HUES48 (cell line): ENCODE results near the gene PGGHG.
A peak's percentile ranks its signal among the peaks of the same experiment; 100 is the strongest.
"Not testable (repeated sequence)": the region's sequence is repeated elsewhere in the genome, so short reads cannot be mapped to it uniquely, and the experiment has no call there.

Experiments
- H3K27ac ChIP-seq: one replicate; pipeline ENCODE4 v1.7.0; 2013; ENCODE audit warnings: low read depth, low read length, inconsistent platforms
- H3K27me3 ChIP-seq: 2 replicates; pipeline ENCODE4 v1.6.1; 2013; ENCODE audit warnings: mild to moderate bottlenecking, low read length; ENCODE audit not compliant: control insufficient read depth, insufficient read depth
- H3K36me3 ChIP-seq: 2 replicates; pipeline ENCODE4 v1.6.1; 2013; ENCODE audit warnings: low read length; ENCODE audit not compliant: control insufficient read depth, insufficient read depth
- H3K4me1 ChIP-seq: 2 replicates; pipeline ENCODE4 v1.6.1; 2013; ENCODE audit warnings: mild to moderate bottlenecking, low read length; ENCODE audit not compliant: control insufficient read depth, insufficient read depth
- H3K4me3 ChIP-seq: 2 replicates; pipeline ENCODE4 v1.5.1; 2013; ENCODE audit warnings: mild to moderate bottlenecking, low read depth, low read length
- H3K9ac ChIP-seq: 2 replicates; pipeline ENCODE4 v1.6.1; 2013; ENCODE audit warnings: mild to moderate bottlenecking, low read depth, low read length, moderate library complexity
- H3K9me3 ChIP-seq: 2 replicates; pipeline ENCODE4 v1.6.1; 2013; ENCODE audit warnings: low read length; ENCODE audit not compliant: control insufficient read depth, insufficient read depth

Gene PGGHG

GRCh38 chr11:305844-306211, 16.9 kb downstream of the PGGHG start:
- Histone ChIP-seq H3K36me3 (no peaks in the 10 kb centered on the region), H3K9ac (peak overlapping the region; percentile 57), H3K9me3 (no peaks in the 10 kb centered on the region), H3K27me3 (no peaks in the 10 kb centered on the region), H3K4me1 (peaks cover 41% of the 10 kb centered on the region), H3K4me3 (0 out of 2 replicates have a peak overlapping the region, but pooled peaks have one; percentile 7), H3K27ac (peak overlapping the region; percentile 91)

- Histone ChIP-seq H3K9me3 (no peaks in the 10 kb centered on the region), H3K9ac (no peak overlapping the region), H3K4me3 (no peak overlapping the region), H3K27me3 (no peaks in the 10 kb centered on the region; the same call in 1 of the 2 replicates), H3K4me1 (peaks cover 42% of the 10 kb centered on the region), H3K36me3 (no peaks in the 10 kb centered on the region), H3K27ac (no peak overlapping the region)
Observed at GRCh38 chr11:306645-307371, 17.9 kb downstream of the PGGHG start.

GRCh38 chr11:307766-308708, 19.1 kb downstream of the PGGHG start, which contains the start of gene IFITM2:
TSS of gene IFITM2 (plus strand) at chr11:307816. CDS start at chr11:308193, 377 bp downstream.
- H3K27me3 ChIP-seq, H3K9ac ChIP-seq, H3K9me3 ChIP-seq, H3K36me3 ChIP-seq: not testable (repeated sequence)
- Histone ChIP-seq H3K27ac (peak within 1 kb of the TSS; percentile 58), H3K4me1 (peaks cover 54% of the 10 kb centered on the region), H3K4me3 (peak within 1 kb of the TSS; percentile 66)

DNA sequence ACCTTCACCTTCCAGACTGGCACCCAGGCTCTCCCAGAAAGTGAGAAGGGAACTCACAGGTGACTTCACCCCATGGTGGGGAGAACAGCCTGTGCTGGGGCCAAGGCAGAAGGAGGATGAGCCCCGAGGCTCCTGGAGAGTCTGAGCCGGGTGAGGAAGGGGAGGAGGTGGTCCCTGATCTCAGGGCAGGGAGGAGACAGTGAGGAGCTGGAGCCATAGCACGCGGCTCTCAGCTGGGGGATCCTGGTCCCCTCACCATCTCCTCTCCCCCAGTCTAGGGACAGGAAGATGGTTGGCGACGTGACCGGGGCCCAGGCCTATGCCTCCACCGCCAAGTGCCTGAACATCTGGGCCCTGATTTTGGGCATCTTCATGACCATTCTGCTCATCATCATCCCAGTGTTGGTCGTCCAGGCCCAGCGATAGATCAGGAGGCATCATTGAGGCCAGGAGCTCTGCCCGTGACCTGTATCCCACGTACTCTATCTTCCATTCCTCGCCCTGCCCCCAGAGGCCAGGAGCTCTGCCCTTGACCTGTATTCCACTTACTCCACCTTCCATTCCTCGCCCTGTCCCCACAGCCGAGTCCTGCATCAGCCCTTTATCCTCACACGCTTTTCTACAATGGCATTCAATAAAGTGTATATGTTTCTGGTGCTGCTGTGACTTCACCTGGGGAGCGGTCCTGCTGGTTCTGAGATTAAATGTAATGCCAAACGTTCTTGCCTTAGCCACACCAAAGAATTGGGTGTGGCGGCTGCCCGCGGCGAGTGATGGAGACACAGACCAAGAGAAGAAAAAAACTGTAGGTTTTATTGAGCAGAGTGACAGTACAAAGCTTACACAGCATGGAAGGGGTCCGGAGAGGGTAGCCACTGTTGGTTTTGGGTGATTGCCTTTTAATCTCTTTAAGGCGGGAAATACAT, 20.1 kb downstream of the PGGHG start:
- not testable (repeated sequence) for H3K9me3 ChIP-seq, H3K27ac ChIP-seq, H3K9ac ChIP-seq, H3K36me3 ChIP-seq, H3K27me3 ChIP-seq
- Histone ChIP-seq H3K4me3 (peak overlapping the region; percentile 39), H3K4me1 (peaks cover 62% of the 10 kb centered on the region)

DNA sequence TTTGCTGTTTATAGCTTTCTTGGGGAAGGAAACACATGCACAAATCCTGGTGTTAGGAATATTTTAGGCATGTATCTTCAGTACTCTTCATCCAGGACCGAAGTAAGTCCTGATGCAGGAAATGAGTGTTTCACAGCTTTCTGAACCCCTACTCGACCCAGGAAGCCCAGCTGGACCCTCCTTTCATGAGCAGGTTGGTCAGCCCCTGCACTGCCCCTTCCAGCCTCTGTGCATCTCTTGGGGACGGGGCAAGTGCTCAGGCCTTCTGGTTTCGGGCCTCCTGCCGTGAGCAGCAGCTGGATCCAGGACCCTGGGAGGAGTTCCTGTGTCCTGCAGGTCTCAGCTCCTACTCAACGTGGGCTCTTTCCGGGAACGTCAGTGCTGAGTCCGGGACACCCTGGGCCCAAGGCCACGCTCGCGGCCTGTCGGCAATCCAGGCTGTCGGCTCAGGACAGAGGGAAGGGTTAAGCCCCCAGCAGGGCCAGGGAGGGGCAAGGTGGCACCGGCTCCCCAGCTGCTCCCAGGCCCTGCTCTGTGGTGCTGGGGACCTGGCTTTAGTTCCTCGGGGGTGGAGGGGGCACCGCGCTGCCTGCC, 21.1 kb downstream of the PGGHG start:
- Histone ChIP-seq H3K4me1 (peaks cover 60% of the 10 kb centered on the region), H3K4me3 (peak overlapping the region; percentile 43), H3K27ac (peak overlapping the region; percentile 1)
- H3K9me3 ChIP-seq, H3K27me3 ChIP-seq, H3K36me3 ChIP-seq, H3K9ac ChIP-seq: not testable (repeated sequence)

GRCh38 chr11:311013-311748, 22.3 kb downstream of the PGGHG start:
- H3K9me3 ChIP-seq, H3K9ac ChIP-seq, H3K27ac ChIP-seq, H3K27me3 ChIP-seq, H3K4me3 ChIP-seq, H3K36me3 ChIP-seq: not testable (repeated sequence)
- peaks cover 54% of the 10 kb centered on the region for H3K4me1 ChIP-seq

DNA sequence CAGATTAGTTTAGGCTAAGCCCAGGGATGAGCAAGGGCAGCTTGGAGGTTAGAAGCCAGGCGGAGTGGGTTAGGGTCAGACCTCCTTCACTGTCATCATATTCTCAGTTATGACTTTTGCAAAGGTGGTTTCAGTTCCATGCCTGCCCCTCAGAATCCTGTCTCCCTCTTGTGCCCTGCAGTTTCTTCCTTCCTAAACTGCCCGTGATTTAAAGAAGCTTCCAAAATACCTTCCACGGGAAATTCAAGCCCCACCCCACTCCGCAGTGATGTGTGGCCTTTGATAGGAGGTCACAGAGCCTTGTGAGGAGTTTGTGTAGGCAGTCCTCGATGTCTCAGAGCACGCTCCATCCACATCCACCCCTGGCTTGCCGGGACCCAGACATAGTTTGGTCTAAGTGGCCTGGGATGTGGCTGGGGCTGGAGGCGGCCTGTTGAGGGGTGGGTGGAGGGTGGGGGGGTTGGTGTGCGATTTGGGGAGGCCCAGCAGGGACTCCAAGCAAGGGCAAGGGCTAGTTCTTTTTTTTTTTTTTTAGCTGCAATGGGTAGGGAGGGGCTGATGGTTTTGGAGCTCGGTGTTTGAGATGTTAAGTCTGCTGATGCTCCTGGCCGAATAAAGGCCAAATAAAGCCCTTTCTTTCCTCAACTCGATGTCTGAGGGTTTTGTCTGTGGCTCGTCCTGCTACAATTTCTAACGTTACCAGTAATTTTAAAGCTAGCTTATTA, 23.3 kb downstream of the PGGHG start:
- H3K9me3 ChIP-seq, result no peaks in the 10 kb centered on the region
- H3K36me3 ChIP-seq, result peaks cover 3% of the 10 kb centered on the region; the same call in 1 of the 2 replicates
- H3K9ac ChIP-seq, result no peak overlapping the region
- H3K27me3 ChIP-seq, result no peaks in the 10 kb centered on the region; the same call in 1 of the 2 replicates
- H3K27ac ChIP-seq, result peak overlapping the region; percentile 35
- H3K4me1 ChIP-seq, result peaks cover 55% of the 10 kb centered on the region
- 0 out of 2 replicates have a peak overlapping the region, but pooled peaks have one; percentile 26 for H3K4me3 ChIP-seq

DNA sequence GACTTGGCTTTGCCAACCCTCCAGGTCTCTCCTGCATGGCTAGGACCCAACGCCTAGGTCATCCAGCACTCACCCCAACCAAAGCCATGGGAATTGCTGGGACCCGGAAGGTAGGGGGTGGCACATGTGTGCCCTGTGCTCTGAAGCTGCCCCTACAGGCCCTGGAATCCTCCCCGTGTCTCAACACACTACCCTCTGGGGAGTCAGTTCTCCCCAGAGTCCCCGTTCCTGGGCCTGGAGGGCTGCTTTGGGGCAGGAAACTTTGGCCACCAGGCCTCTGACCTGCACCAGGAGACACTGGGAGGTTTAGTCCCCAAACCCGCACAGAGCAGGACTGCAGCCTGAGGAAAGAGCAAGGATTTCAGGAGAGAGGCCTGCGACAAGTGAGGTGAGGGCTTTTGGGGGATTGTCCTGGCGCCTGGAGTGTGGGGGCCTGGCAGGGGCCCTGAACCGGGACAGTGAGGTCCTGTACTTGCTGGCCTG, 24.4 kb downstream of the PGGHG start:
- Histone ChIP-seq H3K27ac (peak overlapping the region; percentile 89), H3K27me3 (no peaks in the 10 kb centered on the region; the same call in 1 of the 2 replicates), H3K4me3 (peak overlapping the region; percentile 86), H3K4me1 (peaks cover 55% of the 10 kb centered on the region), H3K36me3 (peaks cover 3% of the 10 kb centered on the region; the same call in 1 of the 2 replicates), H3K9me3 (no peaks in the 10 kb centered on the region), H3K9ac (no peak overlapping the region)

- H3K4me3 ChIP-seq, result peak within 1 kb of the TSS; percentile 86
- H3K36me3 ChIP-seq, result peaks cover 3% of the 10 kb centered on the region; the same call in 1 of the 2 replicates
- H3K27me3 ChIP-seq, result no peaks in the 10 kb centered on the region; the same call in 1 of the 2 replicates
- peak within 1 kb of the TSS; percentile 42 for H3K9ac ChIP-seq
- no peaks in the 10 kb centered on the region for H3K9me3 ChIP-seq
- peak within 1 kb of the TSS; percentile 89 for H3K27ac ChIP-seq
- peaks cover 53% of the 10 kb centered on the region for H3K4me1 ChIP-seq
Observed at GRCh38 chr11:313787-314553, 25.0 kb downstream of the PGGHG start, which contains the start of gene IFITM1. TSS of gene IFITM1 (plus strand) at chr11:314040. CDS start at chr11:314171, 131 bp downstream.
